ENCODE results near the gene DARS1.

- no peak for TF ChIP-seq CTCF (IDR thresholded peaks at IDR 0.05; ENCODE audit: borderline replicate concordance, extremely low read depth, low read length, poor library complexity, severe bottlenecking)
- no peak for TF ChIP-seq EZH2 (IDR thresholded peaks at IDR 0.05; ENCODE audit: borderline replicate concordance, low read depth, low read length, severe bottlenecking)
Measured at GRCh38 chr2:136019825-136020224, 34.4 kb upstream of the DARS1 start.

All from DND-41 (cell line).